SK-N-SH (cell line): ENCODE data around the gene ENTHD1. TPM values are rescaled to one million over a fixed set of nuclear protein-coding genes. Genes with fewer than 3 reads are reported as not detected.

Source experiments
- CTCF ChIA-PET: fragments of 300-600, 350-600 bp; formaldehyde crosslinking; extraction: SDS; loops from one replicate; lab custom pipeline; 2021; lab: Yijun Ruan, JAX
- POLR2A ChIA-PET: fragments of 350-600 bp; sonication (Branson Sonifier 250); formaldehyde crosslinking; extraction: SDS; loops from one replicate; lab custom pipeline; 2020; ENCODE audit warnings: antibody characterized with exemption, inconsistent platforms; lab: Yijun Ruan, JAX
- DNase-seq: peaks from one replicate; pipeline ENCODE4 v3.0.0; 2012
- H2AFZ ChIP-seq: fragments of 200-600 bp; sonication (generic); 2 replicates; pipeline ENCODE4 v1.8.1; 2016; ENCODE audit warnings: antibody characterized with exemption, mild to moderate bottlenecking, low read depth
- H3F3A ChIP-seq: fragments of 200-600 bp; sonication (generic); replicated peaks from 2 replicates; pipeline ENCODE3; 2016; ENCODE audit warnings: antibody characterized with exemption, mild to moderate bottlenecking; ENCODE audit not compliant: insufficient read depth
- H3K27ac ChIP-seq, 2 experiments: fragments of 200-500 bp in 1 of 2; fragments of 200-600 bp in 1 of 2; sonication (Bioruptor generic) in 1 of 2; sonication (generic), shearing (Covaris generic) in 1 of 2; 2 replicates each; pipeline versions ENCODE4 v1.5.1 to v1.6.1; 2014 to 2016; ENCODE audit warnings: low read depth in 2 of 2, inconsistent platforms in 1 of 2, low read length in 1 of 2, mild to moderate bottlenecking in 1 of 2, mixed read lengths in 1 of 2
- H3K27me3 ChIP-seq: fragments of 200-600 bp; sonication (generic), shearing (Covaris generic); 2 replicates; pipeline ENCODE4 v1.6.1; 2016; ENCODE audit warnings: mixed run types; ENCODE audit not compliant: insufficient read depth
- H3K36me3 ChIP-seq, 2 experiments: fragments of 200-500 bp in 1 of 2; fragments of 200-600 bp in 1 of 2; sonication (Bioruptor generic) in 1 of 2; sonication (generic) in 1 of 2; replicated peaks in 1 of 2; 2 replicates each; pipeline versions ENCODE3 to v1.5.1; 2014 to 2016; ENCODE audit warnings: low read length in 1 of 2, mild to moderate bottlenecking in 1 of 2; ENCODE audit not compliant: insufficient read depth in 2 of 2, control insufficient read depth in 1 of 2
- H3K4me1 ChIP-seq, 2 experiments: fragments of 200-500 bp in 1 of 2; fragments of 200-600 bp in 1 of 2; sonication (Bioruptor generic) in 1 of 2; sonication (generic), shearing (Covaris generic) in 1 of 2; 2 replicates each; pipeline versions ENCODE4 v1.5.1 to v1.6.1; 2014 to 2016; ENCODE audit warnings: low read depth in 1 of 2, low read length in 1 of 2, mixed run types in 1 of 2; ENCODE audit not compliant: insufficient read depth in 2 of 2, control insufficient read depth in 1 of 2
- H3K4me2 ChIP-seq: fragments of 200-600 bp; sonication (generic), shearing (Covaris generic); 2 replicates; pipeline ENCODE4 v1.6.1; 2017; ENCODE audit warnings: mixed run types
- H3K4me3 ChIP-seq, 2 experiments: fragments of 200-500 bp in 1 of 2; fragments of 200-600 bp in 1 of 2; sonication (Bioruptor generic) in 1 of 2; sonication (generic), shearing (Covaris generic) in 1 of 2; 2 replicates each; pipeline versions ENCODE4 v1.5.1 to v1.8.1; 2014 to 2016; ENCODE audit warnings: low read depth in 2 of 2, inconsistent platforms in 1 of 2, low read length in 1 of 2, mild to moderate bottlenecking in 1 of 2, mixed read lengths in 1 of 2, moderate library complexity in 1 of 2
- H3K79me2 ChIP-seq: fragments of 200-600 bp; sonication (generic); 2 replicates; pipeline ENCODE4 v1.8.1; 2017; ENCODE audit warnings: mild to moderate bottlenecking; ENCODE audit not compliant: insufficient read depth
- H3K9ac ChIP-seq: fragments of 200-600 bp; sonication (generic); 2 replicates; pipeline ENCODE4 v1.6.1; 2017; ENCODE audit warnings: mixed run types
- H3K9me2 ChIP-seq: fragments of 200-600 bp; sonication (generic); 2 replicates; pipeline ENCODE4 v1.6.1; 2017; ENCODE audit warnings: mixed run types
- H3K9me3 ChIP-seq: fragments of 200-600 bp; sonication (generic); 2 replicates; pipeline ENCODE4 v1.6.1; 2017; ENCODE audit warnings: mixed run types, mild to moderate bottlenecking, moderate library complexity
- H4K20me1 ChIP-seq: fragments of 200-600 bp; sonication (generic); 2 replicates; pipeline ENCODE4 v1.6.1; 2017; ENCODE audit warnings: mild to moderate bottlenecking, mixed run types; ENCODE audit not compliant: insufficient read depth
- CHD2 ChIP-seq: fragments of 150-350 bp; IDR thresholded peaks from 2 replicates; pipeline ENCODE4 v1.6.1; 2018; ENCODE audit warnings: low read length; ENCODE audit not compliant: partially characterized antibody
- ELF1 ChIP-seq: IDR thresholded peaks from 2 replicates; pipeline ENCODE4 v1.4.0; 2012
- NFIC ChIP-seq: IDR thresholded peaks from 2 replicates; pipeline ENCODE4 v1.4.0; 2012; ENCODE audit warnings: borderline replicate concordance
- NRF1 ChIP-seq: IDR thresholded peaks from 2 replicates; pipeline ENCODE4 v1.6.1; 2012; ENCODE audit warnings: low read depth, mild to moderate bottlenecking, low read length
- RAD21 ChIP-seq: IDR thresholded peaks from 2 replicates; pipeline ENCODE4 v1.6.1; 2012; ENCODE audit warnings: mild to moderate bottlenecking, low read length
- RCOR1 ChIP-seq: fragments of 150-350 bp; IDR thresholded peaks from 2 replicates; pipeline ENCODE4 v1.6.1; 2017; ENCODE audit warnings: antibody characterized with exemption, low read length
- RFX5 ChIP-seq: IDR thresholded peaks from 2 replicates; pipeline ENCODE4 v1.6.1; 2012; ENCODE audit warnings: mild to moderate bottlenecking, improper control_type of control experiment, low read length
- RXRA ChIP-seq: IDR thresholded peaks from 2 replicates; pipeline ENCODE4 v1.4.0; 2012; ENCODE audit warnings: low read depth, mild to moderate bottlenecking, borderline replicate concordance
- SIN3A ChIP-seq: IDR thresholded peaks from 2 replicates; pipeline ENCODE4 v1.6.1; 2012; ENCODE audit warnings: low read depth, mild to moderate bottlenecking, low read length, moderate library complexity, borderline replicate concordance
- TAF1 ChIP-seq: IDR thresholded peaks from 2 replicates; pipeline ENCODE4 v1.6.1; 2012; ENCODE audit warnings: low read depth, mild to moderate bottlenecking, low read length, moderate library complexity, borderline replicate concordance
- TCF12 ChIP-seq: IDR thresholded peaks from 2 replicates; pipeline ENCODE4 v1.4.0; 2012
- USF1 ChIP-seq: IDR thresholded peaks from 2 replicates; pipeline ENCODE4 v1.4.0; 2012; ENCODE audit warnings: low read depth, borderline replicate concordance
- USF2 ChIP-seq: fragments of 150-350 bp; IDR thresholded peaks from 2 replicates; pipeline ENCODE4 v1.6.1; 2017; ENCODE audit warnings: antibody characterized with exemption, low read length, low read depth, borderline replicate concordance
- YY1 ChIP-seq: IDR thresholded peaks from 2 replicates; pipeline ENCODE4 v1.4.0; 2012; ENCODE audit warnings: low read depth, mild to moderate bottlenecking
- WGBS: methylation state at CpG from one replicate; pipeline ENCODE4 v1.1.6; 2017; ENCODE audit warnings: low lambda C conversion rate; 5-methylcytosine and 5-hydroxymethylcytosine counted together
- polyA plus RNA-seq, 3 experiments: library from polyadenylated mRNA; depleted of rRNA; stranded (reverse); fragments of >200 nt; gene quantifications; 2 replicates each; pipeline ENCODE4 v1.2.3, GENCODE V29; 2012

ENTHD1 gene
- polyA plus RNA-seq, 1 of the 3 experiments (the other 2 are of a cell fraction), result not detected

DNA sequence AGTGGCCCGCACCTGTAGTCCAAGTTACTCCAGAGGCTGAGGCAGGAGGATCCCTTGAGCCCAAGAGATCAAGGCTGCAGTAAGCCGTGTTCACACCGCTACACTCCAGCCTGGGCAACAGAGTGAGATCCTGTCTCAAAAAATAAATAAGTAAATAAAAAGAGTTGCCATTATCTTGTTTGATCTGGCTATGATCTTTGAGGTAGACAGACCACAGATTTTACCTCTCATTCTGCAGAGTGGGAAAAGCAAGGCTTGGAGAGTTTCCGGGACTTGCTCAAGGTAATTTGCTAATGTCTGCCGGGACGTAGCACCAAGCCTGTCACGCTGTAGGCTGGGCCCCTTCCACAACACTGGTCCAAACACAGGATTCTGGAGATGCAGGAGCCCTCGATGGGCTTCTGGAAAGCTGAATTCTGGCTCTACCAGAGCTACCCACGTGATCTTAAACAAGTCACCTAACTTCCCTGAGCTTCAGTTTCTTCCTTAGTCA lies 14.1 kb upstream of the ENTHD1 start:
- Histone ChIP-seq H3K36me3 (no peaks in the 10 kb centered on the region), H3K4me2 (no peak overlapping the region), H3K4me3 (no peak overlapping the region), H3K9me2 (no peaks in the 10 kb centered on the region), H2AFZ (no peak overlapping the region), H4K20me1 (no peaks in the 10 kb centered on the region), H3F3A (no peaks in the 10 kb centered on the region), H3K9me3 (no peaks in the 10 kb centered on the region), H3K79me2 (no peaks in the 10 kb centered on the region), H3K9ac (no peak overlapping the region), H3K27me3 (no peaks in the 10 kb centered on the region), H3K4me1 (no peaks in the 10 kb centered on the region), H3K27ac (no peak overlapping the region)
- no peak for DNase-seq
- CTCF ChIA-PET, result no interaction called here
- no peak for TF ChIP-seq TAF1
- TF ChIP-seq USF1, result no peak
- no peak for TF ChIP-seq RAD21
- TF ChIP-seq RFX5, result no peak
- no peak for TF ChIP-seq SIN3A
- no peak for TF ChIP-seq NRF1
- no peak for TF ChIP-seq ELF1
- POLR2A ChIA-PET, result interaction anchor here (0.6 kb wide), 1 partner anchor 86 kb away, joined by 3 read pairs; no protein-coding TSS in a partner anchor
- WGBS, result 69% methylated on average over 4 of the region's 9 CpGs

- POLR2A ChIA-PET, result no interaction called here
- no peaks in the 10 kb centered on the region for H3K9me3 ChIP-seq
- H3K4me3 ChIP-seq, result no peak overlapping the region
- CTCF ChIA-PET, result no interaction called here
- no peaks in the 10 kb centered on the region for H3K36me3 ChIP-seq
- no peaks in the 10 kb centered on the region for H3F3A ChIP-seq
- TF ChIP-seq YY1 (no peak), ELF1 (no peak), SIN3A (no peak), RAD21 (no peak), RCOR1 (no peak), TCF12 (no peak), CHD2 (no peak), USF2 (no peak), RXRA (no peak), NFIC (no peak)
- no peak overlapping the region for H3K4me2 ChIP-seq
- H4K20me1 ChIP-seq, result no peaks in the 10 kb centered on the region
- DNase-seq, result no peak
- no peak overlapping the region for H2AFZ ChIP-seq
- no peaks in the 10 kb centered on the region for H3K79me2 ChIP-seq
- H3K27ac ChIP-seq, result no peak overlapping the region
- H3K9ac ChIP-seq, result no peak overlapping the region
- H3K9me2 ChIP-seq, result no peaks in the 10 kb centered on the region
- WGBS, result 64% methylated on average over 6 of the region's 6 CpGs
- H3K4me1 ChIP-seq, result no peaks in the 10 kb centered on the region
- no peaks in the 10 kb centered on the region for H3K27me3 ChIP-seq
Measured at GRCh38 chr22:39907047-39907446, 13.5 kb upstream of the ENTHD1 start.
